ENCODE data around the gene GNB4. TPM values are rescaled to one million over a fixed set of nuclear protein-coding genes. Genes with fewer than 3 reads are reported as not detected.

The GNB4 gene
- total RNA-seq, 1 experiment from 2014 or later = 36.7 TPM

- TF ChIP-seq NR2C2 (CRISPR knock-in tag; IDR thresholded peaks at IDR 0.05) (no peak), AFF4 (CRISPR knock-in tag; IDR thresholded peaks at IDR 0.05; ENCODE audit: borderline replicate concordance) (no peak), ZSCAN18 (CRISPR knock-in tag; IDR thresholded peaks at IDR 0.05) (no peak)
Measured at GRCh38 chr3:179451265-179452175, at the start of gene GNB4 (continued).

GRCh38 chr3:179495483-179495882, 44.2 kb upstream of the GNB4 start:
- ATAC-seq = no peak
- no peak for DNase-seq (ENCODE audit: low spot score)
- ChIA-PET CTCF (no interaction called here), POLR2A (no interaction called here)
- Mint-ChIP-seq H3K4me3 (no peak overlapping the region), H3K36me3 (peaks cover 42% of the 10 kb centered on the region), H3K27ac (no peak overlapping the region), H3K4me1 (no peaks in the 10 kb centered on the region), H3K27me3 (ENCODE audit: low read depth) (peaks cover 7% of the 10 kb centered on the region), H3K9me3 (peaks cover 89% of the 10 kb centered on the region)
- TF ChIP-seq USF2 (CRISPR knock-in tag; IDR thresholded peaks at IDR 0.05) (no peak), ZBTB43 (CRISPR knock-in tag; IDR thresholded peaks at IDR 0.05) (no peak), ZNF317 (CRISPR knock-in tag; IDR thresholded peaks at IDR 0.05; ENCODE audit: borderline replicate concordance, low read depth) (no peak), ZBTB21 (CRISPR knock-in tag; IDR thresholded peaks at IDR 0.05; ENCODE audit: borderline replicate concordance) (no peak), NR1H2 (CRISPR knock-in tag; IDR thresholded peaks at IDR 0.05) (no peak), PRDM15 (CRISPR knock-in tag; IDR thresholded peaks at IDR 0.05) (no peak), SP1 (CRISPR knock-in tag; conservative IDR thresholded peaks at IDR 0.05) (no peak), TCF7 (CRISPR knock-in tag; IDR thresholded peaks at IDR 0.05; ENCODE audit: low read depth) (no peak), TP53 (CRISPR knock-in tag; IDR thresholded peaks at IDR 0.05) (no peak), HMGXB4 (CRISPR knock-in tag; IDR thresholded peaks at IDR 0.05) (no peak), ZNF425 (CRISPR knock-in tag; conservative IDR thresholded peaks at IDR 0.05) (no peak), ATF3 (CRISPR knock-in tag; conservative IDR thresholded peaks at IDR 0.05) (no peak), E2F5 (CRISPR knock-in tag; IDR thresholded peaks at IDR 0.05) (no peak), GABPB1 (CRISPR knock-in tag; IDR thresholded peaks at IDR 0.05) (no peak), TEAD4 (CRISPR knock-in tag; IDR thresholded peaks at IDR 0.05) (no peak)
